ENCODE measurements around the gene NCOA5.

NCOA5 gene

GRCh38 chr20:46077642-46078305, 12.0 kb downstream of the NCOA5 start:
- Histone ChIP-seq H3K27me3 (ENCODE audit: insufficient read depth, low read length) (no peaks in the 10 kb centered on the region), H3K4me3 (ENCODE audit: low read length) (no peak overlapping the region), H2AFZ (ENCODE audit: low read depth, low read length) (no peak overlapping the region), H3K9me3 (ENCODE audit: low read length) (no peaks in the 10 kb centered on the region), H3K4me1 (ENCODE audit: insufficient read depth, low read length) (peaks cover 19% of the 10 kb centered on the region), H3K36me3 (ENCODE audit: insufficient read depth, low read length) (peaks cover 34% of the 10 kb centered on the region)

DNA sequence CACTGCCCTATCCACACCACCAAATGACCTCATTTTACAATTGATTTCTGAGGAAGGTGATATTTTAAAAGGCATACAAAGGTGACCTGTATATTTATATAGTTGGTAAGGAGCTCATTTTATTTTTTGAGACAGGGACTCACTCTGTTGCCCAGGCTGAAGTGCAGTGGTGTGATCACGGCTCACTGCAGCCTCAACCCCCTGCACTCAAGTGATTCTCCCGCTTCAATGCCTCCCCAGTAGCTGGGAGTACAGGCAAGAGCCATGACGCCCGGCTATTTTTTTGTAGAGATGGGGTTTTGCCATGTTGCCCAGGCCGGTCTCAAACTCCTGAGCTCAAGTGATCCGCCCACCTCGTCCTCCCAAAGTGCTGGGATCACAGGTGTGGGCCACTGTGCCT, 13.0 kb downstream of the NCOA5 start:
- Histone ChIP-seq H3K4me1 (ENCODE audit: insufficient read depth, low read length) (peaks cover 19% of the 10 kb centered on the region), H3K4me3 (ENCODE audit: low read length) (no peak overlapping the region), H2AFZ (ENCODE audit: low read depth, low read length) (no peak overlapping the region), H3K36me3 (ENCODE audit: insufficient read depth, low read length) (peaks cover 34% of the 10 kb centered on the region), H3K27me3 (ENCODE audit: insufficient read depth, low read length) (no peaks in the 10 kb centered on the region), H3K9me3 (ENCODE audit: low read length) (no peaks in the 10 kb centered on the region)

DNA sequence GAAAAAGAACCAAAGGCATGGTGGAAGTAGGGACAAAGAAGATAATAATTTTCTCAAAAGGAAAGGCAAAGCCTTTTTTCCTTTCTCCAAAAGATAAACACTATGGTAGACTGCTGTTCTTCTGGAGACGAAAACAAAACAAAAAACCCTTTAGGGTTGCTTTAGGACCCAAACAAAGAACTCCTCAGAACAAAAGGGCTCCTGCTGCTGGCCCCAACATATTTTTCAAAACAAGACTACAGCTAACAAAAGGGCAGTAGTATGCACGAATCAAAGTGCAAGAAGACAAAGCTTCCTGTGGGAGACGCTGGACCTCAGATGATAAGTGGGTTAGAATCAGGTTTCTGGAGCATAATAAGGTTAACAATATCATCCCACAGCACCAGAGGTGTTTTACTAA, 15.8 kb downstream of the NCOA5 start:
- no peaks in the 10 kb centered on the region for H3K27me3 ChIP-seq (ENCODE audit: insufficient read depth, low read length)
- H3K36me3 ChIP-seq (ENCODE audit: insufficient read depth, low read length) = peaks cover 42% of the 10 kb centered on the region
- H3K4me1 ChIP-seq (ENCODE audit: insufficient read depth, low read length) = peaks cover 19% of the 10 kb centered on the region
- H3K9me3 ChIP-seq (ENCODE audit: low read length) = no peaks in the 10 kb centered on the region
- H2AFZ ChIP-seq (ENCODE audit: low read depth, low read length) = no peak overlapping the region
- no peak overlapping the region for H3K4me3 ChIP-seq (ENCODE audit: low read length)

DNA sequence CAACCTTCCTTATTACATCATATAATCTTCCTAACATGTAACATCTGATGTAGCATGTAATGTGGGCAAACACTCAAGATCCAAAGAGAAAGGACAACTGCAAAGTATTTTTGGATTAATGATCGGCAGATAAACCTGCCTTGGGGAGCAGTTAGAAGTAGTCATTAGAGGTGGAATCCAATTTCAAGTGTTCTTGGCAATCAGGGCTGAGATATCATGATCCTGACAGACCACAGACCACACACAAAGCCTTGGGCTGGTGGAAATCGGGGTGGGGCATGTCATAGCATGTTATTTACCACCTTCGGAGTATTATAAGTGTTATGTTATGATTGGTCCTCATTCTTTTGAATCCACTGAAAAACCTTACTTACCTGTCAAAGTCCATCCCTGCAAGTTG, 16.3 kb downstream of the NCOA5 start:
- peaks cover 40% of the 10 kb centered on the region for H3K36me3 ChIP-seq (ENCODE audit: insufficient read depth, low read length)

DNA sequence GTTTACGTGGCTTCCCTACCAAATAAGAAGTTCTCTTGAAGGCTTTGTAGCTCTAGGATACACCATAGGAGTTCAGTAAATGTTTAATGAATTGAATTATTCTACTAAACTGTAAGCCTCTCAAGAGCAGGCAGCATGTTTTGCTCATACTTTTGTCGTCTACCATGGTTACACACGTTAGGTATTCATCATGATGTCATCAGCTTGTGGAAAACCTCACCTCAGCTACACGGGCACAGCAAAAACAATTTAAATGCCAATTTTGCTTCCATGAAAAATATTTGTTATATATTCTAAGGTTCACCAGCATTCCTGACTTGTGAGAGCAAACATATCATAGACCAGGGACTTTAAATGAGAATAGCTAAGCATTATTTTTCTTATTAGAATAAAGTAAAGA, 16.7 kb downstream of the NCOA5 start:
- Histone ChIP-seq H3K27me3 (ENCODE audit: insufficient read depth, low read length) (no peaks in the 10 kb centered on the region), H3K36me3 (ENCODE audit: insufficient read depth, low read length) (peaks cover 40% of the 10 kb centered on the region)

More for the DNA sequence above, 16.3 kb downstream of the NCOA5 start:
- no peak overlapping the region for H3K4me3 ChIP-seq (ENCODE audit: low read length)
- peaks cover 19% of the 10 kb centered on the region for H3K4me1 ChIP-seq (ENCODE audit: insufficient read depth, low read length)
- no peaks in the 10 kb centered on the region for H3K9me3 ChIP-seq (ENCODE audit: low read length)
- no peaks in the 10 kb centered on the region for H3K27me3 ChIP-seq (ENCODE audit: insufficient read depth, low read length)
- H2AFZ ChIP-seq (ENCODE audit: low read depth, low read length) = no peak overlapping the region

DNA sequence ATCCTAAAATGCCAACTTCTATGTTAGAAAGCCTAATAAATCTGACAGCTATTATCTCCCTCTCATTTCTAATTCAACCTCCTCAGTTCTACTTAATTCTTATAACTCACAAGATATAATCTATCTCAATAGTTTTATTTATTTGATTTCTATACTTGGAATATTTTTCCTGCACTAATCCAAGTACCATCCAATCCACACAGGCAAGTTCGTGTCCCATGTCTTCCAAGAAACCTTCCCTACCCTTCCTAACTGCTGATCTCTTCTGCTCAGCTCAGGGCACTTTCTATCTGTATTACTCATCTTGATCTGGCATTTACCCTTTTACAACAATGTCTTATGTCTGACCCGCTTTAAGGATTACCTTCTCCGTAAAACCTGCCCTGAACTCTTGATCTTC, 18.2 kb downstream of the NCOA5 start:
- Histone ChIP-seq H3K4me3 (ENCODE audit: low read length) (no peak overlapping the region), H2AFZ (ENCODE audit: low read depth, low read length) (no peak overlapping the region), H3K9me3 (ENCODE audit: low read length) (no peaks in the 10 kb centered on the region), H3K27me3 (ENCODE audit: insufficient read depth, low read length) (no peaks in the 10 kb centered on the region), H3K36me3 (ENCODE audit: insufficient read depth, low read length) (peaks cover 48% of the 10 kb centered on the region), H3K4me1 (ENCODE audit: insufficient read depth, low read length) (peaks cover 19% of the 10 kb centered on the region)

More for the DNA sequence above, 16.7 kb downstream of the NCOA5 start:
- no peak overlapping the region for H3K4me3 ChIP-seq (ENCODE audit: low read length)
- H3K4me1 ChIP-seq (ENCODE audit: insufficient read depth, low read length) = peaks cover 19% of the 10 kb centered on the region
- no peak overlapping the region for H2AFZ ChIP-seq (ENCODE audit: low read depth, low read length)
- H3K9me3 ChIP-seq (ENCODE audit: low read length) = no peaks in the 10 kb centered on the region

DNA sequence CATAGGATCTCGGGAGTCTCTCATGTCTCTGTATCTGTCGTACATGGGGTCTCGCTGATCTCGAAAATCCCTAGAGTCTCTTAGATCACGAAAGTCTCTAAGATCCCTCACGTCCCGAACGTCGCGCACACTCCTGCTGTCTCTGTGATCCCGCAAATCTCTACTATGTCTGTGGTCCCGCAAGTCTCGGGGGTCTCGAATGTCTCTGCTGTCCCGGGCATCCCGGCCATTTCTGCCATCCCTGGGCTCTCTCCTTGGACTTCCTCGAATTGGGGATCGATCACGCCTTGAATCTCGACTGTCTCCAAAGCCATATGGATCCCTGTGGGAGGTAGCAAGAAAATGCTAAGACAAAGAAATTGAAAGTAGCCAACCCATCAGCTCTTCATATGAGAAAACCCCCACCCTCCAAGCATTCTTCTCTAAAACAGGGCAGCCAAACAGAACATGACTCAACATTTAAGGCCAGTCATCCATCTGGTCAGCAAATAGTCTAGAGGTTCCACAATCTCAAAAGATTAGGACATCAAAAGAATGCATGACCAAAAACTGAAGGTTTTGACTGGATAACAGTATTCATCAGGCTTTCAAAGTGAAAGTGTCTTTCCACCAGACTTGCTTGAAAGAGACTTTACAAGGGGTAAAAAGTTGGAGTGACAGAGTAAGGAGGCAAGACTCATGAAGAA, 19.4 kb downstream of the NCOA5 start:
- Histone ChIP-seq H3K27me3 (ENCODE audit: insufficient read depth, low read length) (no peaks in the 10 kb centered on the region), H2AFZ (ENCODE audit: low read depth, low read length) (no peak overlapping the region), H3K36me3 (ENCODE audit: insufficient read depth, low read length) (peaks cover 54% of the 10 kb centered on the region), H3K4me3 (ENCODE audit: low read length) (no peak overlapping the region), H3K4me1 (ENCODE audit: insufficient read depth, low read length) (peaks cover 19% of the 10 kb centered on the region), H3K9me3 (ENCODE audit: low read length) (no peaks in the 10 kb centered on the region)

DNA sequence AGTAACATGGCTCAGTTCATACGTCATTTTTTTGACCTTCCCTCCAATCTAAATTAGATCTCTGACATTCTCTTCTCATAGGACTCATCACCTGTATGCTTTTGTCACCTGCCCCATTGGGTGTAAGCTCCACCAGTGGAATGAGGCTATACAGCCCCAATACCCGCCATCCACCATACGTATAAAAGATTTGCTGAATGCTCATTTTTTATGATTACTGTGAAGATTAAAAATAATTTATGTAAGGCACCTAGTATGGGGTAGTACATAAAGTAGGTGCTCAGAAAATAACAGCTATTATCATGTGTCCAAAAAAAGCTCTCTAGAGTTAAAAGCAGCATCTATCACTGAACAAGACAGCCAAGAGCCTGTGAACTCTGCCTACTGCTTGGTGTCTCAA, 24.1 kb downstream of the NCOA5 start:
- Histone ChIP-seq H3K36me3 (ENCODE audit: insufficient read depth, low read length) (peaks cover 93% of the 10 kb centered on the region), H3K4me1 (ENCODE audit: insufficient read depth, low read length) (no peaks in the 10 kb centered on the region), H3K27me3 (ENCODE audit: insufficient read depth, low read length) (no peaks in the 10 kb centered on the region), H3K9me3 (ENCODE audit: low read length) (no peaks in the 10 kb centered on the region), H3K4me3 (ENCODE audit: low read length) (no peak overlapping the region), H2AFZ (ENCODE audit: low read depth, low read length) (no peak overlapping the region)

- H3K4me1 ChIP-seq (ENCODE audit: insufficient read depth, low read length) = no peaks in the 10 kb centered on the region
- peaks cover 94% of the 10 kb centered on the region for H3K36me3 ChIP-seq (ENCODE audit: insufficient read depth, low read length)
- H3K4me3 ChIP-seq (ENCODE audit: low read length) = no peak overlapping the region
- no peaks in the 10 kb centered on the region for H3K9me3 ChIP-seq (ENCODE audit: low read length)
- H3K27me3 ChIP-seq (ENCODE audit: insufficient read depth, low read length) = no peaks in the 10 kb centered on the region
- H2AFZ ChIP-seq (ENCODE audit: low read depth, low read length) = no peak overlapping the region
These were observed 24.8 kb downstream of the NCOA5 start for GRCh38 chr20:46065006-46065405.

DNA sequence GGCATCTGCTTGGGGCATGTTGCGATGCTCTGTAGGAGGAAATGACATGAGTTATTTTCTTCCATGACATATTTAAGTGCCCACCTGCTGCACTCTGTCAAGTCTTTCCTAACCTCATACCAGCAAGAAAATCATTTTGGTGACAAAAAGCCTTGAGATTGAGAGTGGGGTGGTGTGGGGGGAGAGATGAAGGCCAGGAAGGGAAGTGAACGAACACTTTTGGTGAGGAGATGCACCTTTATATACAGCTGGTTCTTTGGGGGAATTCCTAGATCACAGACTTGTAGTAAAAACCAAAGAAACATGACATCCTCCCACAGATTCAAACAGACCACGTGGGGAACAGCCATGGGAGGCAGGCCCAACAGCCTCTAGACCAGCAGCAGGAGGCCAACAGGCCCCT, 26.1 kb downstream of the NCOA5 start:
- peaks cover 85% of the 10 kb centered on the region for H3K36me3 ChIP-seq (ENCODE audit: insufficient read depth, low read length)
- no peaks in the 10 kb centered on the region for H3K4me1 ChIP-seq (ENCODE audit: insufficient read depth, low read length)
- no peak overlapping the region for H2AFZ ChIP-seq (ENCODE audit: low read depth, low read length)
- peaks cover 3% of the 10 kb centered on the region for H3K9me3 ChIP-seq (ENCODE audit: low read length)
- H3K4me3 ChIP-seq (ENCODE audit: low read length) = no peak overlapping the region
- H3K27me3 ChIP-seq (ENCODE audit: insufficient read depth, low read length) = no peaks in the 10 kb centered on the region

DNA sequence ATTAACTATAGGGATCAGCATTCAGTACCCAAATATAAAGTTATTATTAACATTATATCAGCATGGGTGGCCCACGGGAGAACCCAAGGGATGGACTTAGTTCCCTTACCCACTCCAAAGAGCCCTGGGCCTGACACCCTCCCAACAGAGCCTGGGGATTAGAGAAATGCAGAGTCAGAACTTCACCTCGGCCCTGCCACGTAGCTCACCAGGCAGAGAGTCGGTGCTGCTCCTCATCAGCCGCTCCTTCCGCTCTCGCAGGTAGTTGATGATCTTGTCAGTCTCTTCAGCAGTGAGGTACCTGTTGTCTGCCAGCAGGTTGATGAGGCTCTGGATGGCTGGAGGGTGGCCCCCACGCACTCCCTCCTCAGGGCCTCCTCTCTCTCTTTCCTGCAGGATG, 26.6 kb downstream of the NCOA5 start:
- Histone ChIP-seq H3K4me3 (ENCODE audit: low read length) (no peak overlapping the region), H3K4me1 (ENCODE audit: insufficient read depth, low read length) (no peaks in the 10 kb centered on the region), H2AFZ (ENCODE audit: low read depth, low read length) (no peak overlapping the region), H3K36me3 (ENCODE audit: insufficient read depth, low read length) (peaks cover 80% of the 10 kb centered on the region), H3K9me3 (ENCODE audit: low read length) (peaks cover 4% of the 10 kb centered on the region), H3K27me3 (ENCODE audit: insufficient read depth, low read length) (no peaks in the 10 kb centered on the region)

GRCh38 chr20:46062621-46063020, 27.1 kb downstream of the NCOA5 start:
- Histone ChIP-seq H3K36me3 (ENCODE audit: insufficient read depth, low read length) (peaks cover 74% of the 10 kb centered on the region), H3K4me3 (ENCODE audit: low read length) (no peak overlapping the region), H2AFZ (ENCODE audit: low read depth, low read length) (no peak overlapping the region), H3K9me3 (ENCODE audit: low read length) (peaks cover 5% of the 10 kb centered on the region), H3K27me3 (ENCODE audit: insufficient read depth, low read length) (no peaks in the 10 kb centered on the region), H3K4me1 (ENCODE audit: insufficient read depth, low read length) (no peaks in the 10 kb centered on the region)

DNA sequence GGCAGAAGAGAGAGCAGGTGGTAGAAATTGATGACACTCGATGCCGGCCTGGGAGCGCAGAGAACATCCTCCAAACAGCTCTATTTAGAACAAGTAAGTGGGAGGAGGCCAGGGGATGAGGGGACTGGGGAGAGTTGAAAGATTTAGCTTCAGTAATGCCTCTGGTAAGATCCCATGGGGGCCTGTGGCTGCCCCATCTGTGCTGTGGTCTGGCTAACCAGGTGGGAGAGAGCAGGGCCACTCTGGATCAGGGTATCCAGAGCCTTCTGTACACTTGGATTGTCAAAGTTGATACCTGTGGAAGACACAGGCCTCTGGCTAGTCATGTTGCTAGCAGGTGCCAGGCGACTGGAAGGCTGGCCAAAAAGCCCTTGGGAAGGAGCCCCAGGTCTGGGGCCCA, 27.6 kb downstream of the NCOA5 start:
- Histone ChIP-seq H2AFZ (ENCODE audit: low read depth, low read length) (no peak overlapping the region), H3K4me3 (ENCODE audit: low read length) (no peak overlapping the region), H3K36me3 (ENCODE audit: insufficient read depth, low read length) (peaks cover 71% of the 10 kb centered on the region), H3K27me3 (ENCODE audit: insufficient read depth, low read length) (no peaks in the 10 kb centered on the region), H3K9me3 (ENCODE audit: low read length) (peaks cover 5% of the 10 kb centered on the region), H3K4me1 (ENCODE audit: insufficient read depth, low read length) (no peaks in the 10 kb centered on the region)

DNA sequence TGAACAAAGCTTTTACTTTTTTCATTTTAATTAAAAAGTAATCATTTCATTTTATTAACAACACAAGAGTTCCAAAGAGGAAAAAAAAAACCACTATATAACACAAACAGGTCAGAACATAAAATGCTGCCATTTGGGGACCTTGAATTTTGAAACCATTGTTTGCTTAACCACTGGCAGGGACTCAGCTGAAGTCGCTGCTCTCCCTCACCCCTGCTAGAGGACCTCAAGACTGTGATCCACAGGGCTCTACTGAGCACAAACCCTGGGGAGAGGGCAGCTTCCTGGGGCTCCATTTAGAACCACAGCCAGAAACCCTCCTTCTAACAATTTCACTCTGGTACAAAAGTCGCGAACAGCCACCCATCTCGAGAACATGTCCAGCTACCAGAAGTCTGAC, 28.8 kb downstream of the NCOA5 start:
- H3K36me3 ChIP-seq (ENCODE audit: insufficient read depth, low read length) = peaks cover 60% of the 10 kb centered on the region

More for the DNA sequence above, 28.8 kb downstream of the NCOA5 start:
- Histone ChIP-seq H2AFZ (ENCODE audit: low read depth, low read length) (no peak overlapping the region), H3K27me3 (ENCODE audit: insufficient read depth, low read length) (no peaks in the 10 kb centered on the region), H3K4me1 (ENCODE audit: insufficient read depth, low read length) (no peaks in the 10 kb centered on the region), H3K4me3 (ENCODE audit: low read length) (no peak overlapping the region), H3K9me3 (ENCODE audit: low read length) (peaks cover 5% of the 10 kb centered on the region)

Measured in neuron (in vitro differentiated cells).